Ovary (tissue), 3 donors: ENCODE measurements around the gene ZMYM2.

Source experiments
- CTCF ChIP-seq, 3 donors: fragments of 450-650 bp in 2 of 3; fragments of 200-600 bp in 1 of 3; IDR thresholded peaks; one replicate each; pipeline versions ENCODE4 v1.5.1 to v1.8.0; 2016 to 2022; ENCODE audit warnings: antibody characterized with exemption in 3 of 3, mild to moderate bottlenecking in 1 of 3
- EP300 ChIP-seq: sonication (generic); formaldehyde crosslinking; IDR thresholded peaks from one replicate; pipeline ENCODE4 v1.6.1; 2017; ENCODE audit warnings: antibody characterized with exemption
- POLR2A ChIP-seq: fragments of 450-650 bp; IDR thresholded peaks from one replicate; pipeline ENCODE4 v1.6.1; 2017; ENCODE audit warnings: antibody characterized with exemption, mild to moderate bottlenecking, moderate library complexity
- donor health status: DM: no; HTN: no; CAD: no.

- TF ChIP-seq CTCF (IDR thresholded peaks at IDR 0.05) (no peak), POLR2A (no peak), EP300 (no peak)
Measured at GRCh38 chr13:20057963-20058362, 99.4 kb downstream of the ZMYM2 start.
